A549 (cell line): ENCODE data around the gene MRPL55.

Experiments
- CBX8 ChIP-seq: fragments of 200-600 bp; sonication (generic); IDR thresholded peaks from 2 replicates; pipeline ENCODE4 v1.6.1; 2016
- EP300 ChIP-seq, 2 experiments: fragments of >200 bp; sonication (Bioruptor Twin); formaldehyde crosslinking; IDR thresholded peaks; 2 replicates in 1 of 2; 3 replicates in 1 of 2; pipeline ENCODE4 v1.6.1; 2016 to 2017
- JUNB ChIP-seq: fragments of >200 bp; sonication (Bioruptor Twin); formaldehyde crosslinking; IDR thresholded peaks from 2 replicates; pipeline ENCODE4 v1.6.1; 2016
- MAX ChIP-seq: IDR thresholded peaks from 2 replicates; pipeline ENCODE4 v1.6.1; 2012
- MAZ ChIP-seq: fragments of 150-350 bp; IDR thresholded peaks from 2 replicates; pipeline ENCODE4 v1.6.1; 2014; ENCODE audit warnings: antibody characterized with exemption, low read depth, low read length, borderline replicate concordance
- PBX3 ChIP-seq: IDR thresholded peaks from 2 replicates; pipeline ENCODE4 v1.6.1; 2012
- POLR2A ChIP-seq: IDR thresholded peaks from 2 replicates; pipeline ENCODE4 v1.6.1; 2012; ENCODE audit warnings: mild to moderate bottlenecking, low read length
- REST ChIP-seq: fragments of 200-600 bp; sonication (generic); IDR thresholded peaks from 2 replicates; pipeline ENCODE4 v1.6.1; 2016; ENCODE audit warnings: antibody characterized with exemption, mild to moderate bottlenecking, moderate library complexity
- SMC3 ChIP-seq: fragments of >200 bp; sonication (Bioruptor Twin); formaldehyde crosslinking; IDR thresholded peaks from 3 replicates; pipeline ENCODE4 v1.6.1; 2018; ENCODE audit warnings: inconsistent platforms
- USF2 ChIP-seq: fragments of 450-650 bp; IDR thresholded peaks from 2 replicates; pipeline ENCODE4 v1.6.1; 2014; ENCODE audit warnings: antibody characterized with exemption

GRCh38 chr1:228144193-228144992, 35.3 kb upstream of the MRPL55 start:
- TF ChIP-seq SMC3: no peak
- TF ChIP-seq POLR2A: no peak
- no peak for TF ChIP-seq EP300 (IDR thresholded peaks at IDR 0.05)
- no peak for TF ChIP-seq USF2
- TF ChIP-seq MAZ: no peak
- no peak for TF ChIP-seq REST
- no peak for TF ChIP-seq JUNB
- TF ChIP-seq PBX3: no peak
- no peak for TF ChIP-seq MAX
- no peak for TF ChIP-seq CBX8
